Inflammatory macrophage (primary cell): ENCODE data around the gene TMEM101.
"Not testable (repeated sequence)": the region's sequence is repeated elsewhere in the genome, so short reads cannot be mapped to it uniquely, and the experiment has no call there.

ENCODE experiments used
- DNase-seq, 2 donors: peaks; one replicate each; pipeline ENCODE4 v3.0.0-alpha.2; 2020 to 2022

TMEM101 gene

DNA sequence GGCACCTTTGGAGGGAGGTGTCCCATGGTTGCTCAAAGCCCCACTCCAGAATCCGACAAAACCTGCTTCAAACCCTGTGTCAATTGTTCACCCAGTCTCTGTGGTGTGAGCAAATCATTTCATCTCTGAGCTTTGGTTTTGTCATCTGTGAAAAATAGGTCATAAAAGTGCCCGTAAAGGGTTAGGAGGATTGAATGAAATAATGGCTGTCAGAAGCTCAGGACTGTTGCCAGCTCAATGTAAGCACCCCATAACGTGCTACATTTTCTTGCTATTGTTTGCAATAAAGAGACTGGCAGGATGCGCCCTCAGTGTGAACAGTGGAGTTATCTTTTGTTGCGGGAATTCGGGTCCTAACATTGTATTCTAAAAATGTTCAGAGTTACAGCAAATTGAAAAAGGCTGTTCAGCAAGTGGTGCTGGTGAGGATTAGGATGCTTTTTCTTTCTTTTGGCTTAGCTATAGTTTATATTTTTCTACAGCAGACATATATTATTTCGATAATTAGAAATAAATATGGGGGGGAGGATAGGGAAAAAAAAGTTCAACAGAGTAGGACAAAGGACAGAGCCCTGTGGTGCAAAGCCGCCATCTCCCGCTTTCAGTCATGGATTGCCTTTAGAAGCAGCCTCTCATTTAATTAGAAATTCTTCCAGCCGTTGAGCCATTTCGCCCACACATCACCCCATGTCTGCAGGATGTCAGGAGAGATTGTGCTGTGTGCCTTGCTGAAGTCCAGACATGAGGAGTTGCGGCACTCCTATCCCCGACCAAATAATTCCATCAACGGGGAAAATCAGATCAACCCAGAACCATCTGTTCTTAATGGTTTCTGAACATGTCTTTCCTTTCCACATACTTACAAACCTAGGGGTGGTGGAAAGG is 40.1 kb downstream of the TMEM101 start:
- no peak for DNase-seq

DNA sequence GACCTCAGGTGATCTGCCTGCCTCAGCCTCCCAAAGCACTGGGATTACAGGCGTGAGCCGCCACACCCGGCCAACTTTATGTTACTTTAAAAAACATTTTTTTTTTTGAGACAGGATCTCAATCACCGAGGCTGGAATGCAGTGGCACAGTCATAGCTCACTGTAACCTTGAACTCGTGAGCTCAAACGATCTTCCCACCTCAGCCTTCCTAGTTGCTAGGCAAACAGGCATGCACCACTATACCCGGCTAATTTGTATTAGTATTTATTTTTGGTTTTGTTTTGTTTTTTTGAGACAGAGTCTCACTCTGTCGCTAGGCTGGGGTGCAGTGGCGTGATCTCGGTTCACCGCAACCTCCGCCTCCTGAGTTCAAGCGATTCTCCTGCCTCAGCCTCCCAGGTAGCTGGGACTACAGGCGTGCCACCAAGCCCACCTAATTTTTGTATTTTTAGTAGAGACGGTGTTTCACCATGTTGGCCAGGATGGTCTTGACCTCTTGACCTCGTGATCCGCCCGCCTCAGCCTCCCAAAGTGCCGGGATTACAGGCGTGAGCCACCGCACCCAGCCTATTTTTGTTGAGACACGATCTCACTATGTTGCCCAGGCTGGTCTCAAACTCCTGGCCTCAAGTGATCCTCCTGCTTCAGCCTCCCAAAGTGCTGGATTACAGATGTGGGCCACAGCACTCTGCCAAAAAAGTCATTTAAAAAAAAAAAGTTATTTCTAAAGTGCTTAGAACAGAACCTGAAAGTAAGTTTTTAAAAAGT is 42.1 kb downstream of the TMEM101 start:
- DNase-seq: not testable (repeated sequence)

DNA sequence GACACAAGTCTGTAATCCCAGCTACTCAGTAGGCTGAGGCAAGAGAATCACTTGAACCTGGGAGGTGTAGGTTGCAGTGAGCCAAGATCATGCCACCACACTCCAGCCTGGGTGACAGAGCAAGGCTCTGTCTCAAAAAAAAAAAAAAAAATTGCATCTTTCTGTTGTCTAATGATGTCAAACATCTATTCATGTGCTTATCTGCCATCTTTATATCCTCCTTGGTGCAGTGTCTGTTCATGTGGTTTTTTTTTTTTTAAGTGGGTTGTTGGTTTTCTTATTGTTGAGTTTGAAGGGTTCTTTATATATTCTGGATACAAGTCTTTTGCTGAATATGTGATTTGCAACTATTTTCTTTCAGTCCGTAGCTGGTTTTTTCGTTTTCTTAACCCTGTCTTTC is 43.3 kb downstream of the TMEM101 start:
- not testable (repeated sequence) for DNase-seq

DNA sequence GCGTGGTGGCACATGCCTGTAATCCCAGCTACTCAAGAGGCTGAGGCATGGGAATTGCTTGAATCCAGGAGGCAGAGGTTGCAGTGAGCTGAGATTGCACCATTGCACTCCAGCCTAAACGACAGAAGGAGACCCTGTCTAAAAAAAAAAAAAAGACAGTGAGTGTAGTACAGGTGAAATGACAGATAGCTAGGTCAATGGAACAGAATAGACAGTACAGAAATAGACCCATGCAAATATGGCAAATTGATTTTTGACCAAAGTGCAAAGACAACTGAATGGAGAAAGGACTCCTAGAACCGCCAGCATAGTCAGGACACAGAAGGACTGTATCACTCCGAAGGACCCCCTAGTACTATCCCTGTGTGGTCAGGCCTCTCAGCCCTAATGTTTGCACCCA is 44.4 kb downstream of the TMEM101 start:
- DNase-seq: no peak

DNA sequence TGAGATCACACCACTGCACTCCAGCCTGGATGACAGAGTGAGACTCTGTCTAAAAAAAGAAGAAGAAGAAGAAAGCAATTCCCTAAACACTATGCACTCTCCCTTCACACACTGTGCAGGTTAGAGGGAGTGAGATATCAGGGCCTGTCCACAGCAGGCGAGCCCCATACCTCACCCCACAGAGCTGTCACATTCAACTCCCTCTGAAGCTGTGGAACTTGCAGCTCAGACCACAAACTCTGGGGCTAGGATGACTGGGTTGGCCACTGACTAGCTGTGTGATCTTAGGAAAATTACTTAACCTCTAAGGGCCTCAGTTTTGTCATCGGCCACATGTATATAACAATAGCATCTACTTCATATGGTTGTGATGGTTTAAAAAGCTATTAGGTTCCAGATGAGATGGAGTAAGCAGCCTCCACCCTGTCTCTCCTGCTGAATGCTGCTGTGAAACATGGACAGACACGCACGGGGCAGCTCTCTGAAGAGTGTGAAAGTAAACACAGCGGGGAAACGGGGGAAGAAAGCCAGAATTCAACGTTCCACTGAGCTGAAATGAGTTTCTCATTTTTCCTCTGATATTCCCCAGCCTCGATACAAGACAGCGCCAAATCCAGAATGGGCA is 47.4 kb downstream of the TMEM101 start:
- DNase-seq: no peak

DNA sequence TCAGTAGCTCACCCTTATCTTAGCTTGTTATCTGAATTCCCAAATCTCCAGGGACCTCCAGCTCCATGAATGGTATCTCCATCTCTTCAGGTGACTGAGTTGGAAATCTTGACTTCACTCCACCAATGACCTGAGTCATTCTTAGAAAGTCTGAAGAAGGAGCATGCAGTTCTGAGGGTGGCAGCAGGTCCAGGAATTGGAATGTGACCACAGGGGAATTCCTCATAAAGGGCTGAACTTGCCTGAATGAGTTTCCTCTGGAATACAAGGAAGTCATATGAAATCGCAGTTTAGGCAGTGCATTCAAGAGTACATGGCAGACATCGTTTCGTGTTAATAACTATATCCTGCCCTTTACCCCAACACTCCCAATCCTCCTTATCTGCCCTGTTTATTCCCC is 48.5 kb downstream of the TMEM101 start:
- DNase-seq: no peak

DNA sequence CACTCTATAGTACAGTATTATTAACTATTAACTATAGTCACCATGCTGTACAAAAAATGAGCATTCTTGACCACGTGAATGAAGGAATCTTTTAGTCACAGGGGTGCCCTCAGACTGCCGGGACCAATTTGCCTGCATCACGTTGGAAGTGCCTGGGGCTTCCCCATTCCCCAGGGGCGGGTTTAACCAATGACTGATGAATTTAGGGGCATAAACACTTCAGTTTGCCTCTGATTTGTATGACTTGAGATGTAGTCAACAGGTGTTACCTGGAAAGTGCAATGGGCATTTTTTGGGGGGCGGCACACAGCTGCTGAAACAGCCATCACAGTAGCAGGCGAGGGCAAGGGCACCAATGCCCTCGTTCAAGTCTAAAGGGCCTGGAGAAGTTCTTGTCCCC is 52.3 kb downstream of the TMEM101 start:
- no peak for DNase-seq

DNA sequence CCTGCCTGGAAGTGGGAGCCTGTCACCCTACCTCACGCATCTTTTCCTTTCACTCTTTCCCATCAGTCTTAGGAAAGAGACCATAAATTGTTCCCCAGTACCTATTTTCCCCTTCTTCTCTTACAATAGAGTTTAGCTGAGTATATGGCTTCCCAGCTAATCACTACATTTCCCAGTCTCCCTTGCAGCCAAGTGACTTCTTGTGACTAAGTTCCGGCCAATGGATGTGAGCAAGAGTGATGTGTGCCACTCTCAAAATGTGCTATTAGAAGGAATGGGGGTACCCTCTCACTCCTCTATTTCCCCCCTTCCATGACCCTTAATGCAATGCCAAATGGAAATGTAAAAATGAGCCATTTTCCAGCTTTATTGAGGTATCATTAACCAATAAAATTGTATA is 52.8 kb downstream of the TMEM101 start:
- no peak for DNase-seq

DNA sequence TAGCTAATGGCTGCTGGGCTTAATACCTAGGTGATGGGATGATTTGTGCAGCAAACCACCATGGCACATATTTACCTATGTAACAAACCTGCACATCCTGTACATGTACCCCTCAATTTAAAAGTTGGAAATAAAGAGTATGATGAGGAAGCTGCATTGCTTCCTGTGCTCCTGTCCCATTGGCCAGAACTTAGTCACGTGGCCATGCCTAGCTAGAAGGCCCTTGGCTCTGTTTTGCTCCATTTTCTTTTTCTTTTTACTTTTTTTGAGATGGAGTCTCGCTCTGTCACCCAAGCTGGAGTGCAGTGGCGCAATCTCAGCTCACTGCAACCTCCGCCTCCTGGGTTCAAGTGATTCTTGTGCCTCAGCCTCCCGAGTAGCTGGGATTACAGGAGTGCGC is 53.5 kb downstream of the TMEM101 start:
- not testable (repeated sequence) for DNase-seq
